HG02970 (cell line): ENCODE data around the gene AK4.
"Not testable (repeated sequence)": the region's sequence is repeated elsewhere in the genome, so short reads cannot be mapped to it uniquely, and the experiment has no call there.

Experiments used
- ATAC-seq: cut with Tn5 transposase; IDR thresholded peaks from one replicate; pipeline ENCODE4 v1.9.1; 2021; ENCODE audit warnings: mild to moderate bottlenecking, moderate library complexity, moderate number of reproducible peaks; ENCODE audit not compliant: unreplicated experiment, low FRiP score

Gene AK4

DNA sequence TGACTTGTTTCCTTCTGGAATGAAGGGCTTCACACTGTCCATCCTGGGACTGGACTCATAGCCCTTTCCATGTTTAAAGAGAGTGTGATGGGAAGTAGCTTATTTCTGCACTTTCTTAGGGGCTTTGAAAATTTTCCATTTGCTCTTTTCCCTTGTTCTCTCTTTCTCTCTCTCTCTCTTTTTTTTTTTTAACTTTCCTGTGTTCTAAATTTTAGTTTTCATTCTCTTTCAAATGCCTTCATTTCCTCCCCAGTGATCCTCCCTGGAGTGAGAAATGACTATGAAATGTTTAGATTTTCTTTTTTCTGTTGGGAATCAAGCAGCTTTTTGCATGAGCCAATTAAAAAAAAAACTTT lies 2.1 kb downstream of the AK4 start:
- no peak for ATAC-seq

DNA sequence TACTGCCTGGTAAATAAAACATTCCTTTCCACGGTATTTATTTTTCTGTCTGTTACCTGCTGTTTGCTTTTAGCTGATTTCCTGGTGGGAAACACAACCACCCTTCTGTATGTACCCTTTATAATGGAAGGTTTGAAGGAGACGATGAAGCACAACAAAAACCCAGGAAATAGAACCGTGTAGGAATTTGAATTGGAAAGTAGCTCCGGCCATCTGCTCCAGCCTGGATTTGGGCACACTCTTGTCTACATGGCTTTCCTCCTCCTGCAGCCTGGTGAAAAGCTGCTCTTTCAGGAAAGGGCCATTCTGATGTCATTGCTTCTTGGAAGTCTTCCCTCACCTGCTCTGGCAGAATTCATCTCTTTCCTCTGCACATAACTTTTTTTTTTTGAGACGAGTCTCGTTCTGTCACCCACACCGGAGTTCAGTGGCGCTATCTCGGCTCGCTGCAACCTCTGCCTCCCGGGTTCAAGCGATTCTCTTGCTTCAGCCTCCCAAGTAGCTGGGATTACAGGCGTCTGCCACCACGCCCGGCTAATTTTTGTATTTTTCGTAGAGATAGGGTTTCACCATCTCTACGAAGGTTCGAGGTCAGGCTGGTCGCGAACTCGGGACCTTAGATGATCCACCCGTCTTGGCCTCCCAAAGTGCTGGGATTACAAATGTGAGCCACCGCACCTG lies 2.7 kb downstream of the AK4 start:
- no peak for ATAC-seq

DNA sequence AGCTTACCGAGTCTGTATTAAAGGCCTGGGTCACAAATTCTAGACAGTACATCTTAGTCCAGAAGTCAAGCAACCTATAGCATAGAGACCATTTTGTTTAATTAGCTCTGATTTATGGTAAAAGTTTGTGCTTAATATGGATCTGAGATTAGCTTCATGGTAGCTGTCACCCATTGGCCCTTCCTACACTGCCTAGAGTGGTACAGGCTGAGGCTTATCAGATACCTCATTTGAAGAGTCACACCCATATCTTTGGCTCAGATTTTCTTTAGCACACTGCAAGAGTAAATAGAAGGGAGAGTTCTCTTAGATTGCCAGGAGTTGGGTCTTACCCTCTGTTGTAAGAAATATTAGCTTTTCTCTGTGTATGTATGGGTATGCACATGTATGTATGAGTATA lies 3.6 kb downstream of the AK4 start:
- no peak for ATAC-seq

DNA sequence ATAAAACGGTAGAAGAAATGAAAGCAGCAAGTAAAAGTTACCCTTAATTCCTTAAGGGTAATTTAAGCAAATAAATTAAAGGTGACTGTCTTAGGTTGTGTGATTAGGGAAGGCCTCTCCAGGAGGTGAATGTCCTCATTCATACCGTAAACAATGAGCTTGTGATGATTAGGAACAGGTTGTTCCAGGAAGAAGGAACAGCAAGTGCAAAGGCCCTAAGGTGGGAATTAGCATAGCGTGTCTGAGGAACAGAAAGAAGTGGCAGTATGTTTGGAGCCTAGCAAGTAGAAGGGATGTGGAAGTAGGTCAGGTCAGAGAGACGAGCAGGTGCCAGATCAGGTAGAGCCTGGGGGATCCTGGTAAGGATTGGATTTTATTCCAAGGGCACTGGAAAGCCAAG lies 5.6 kb downstream of the AK4 start:
- ATAC-seq, result no peak

DNA sequence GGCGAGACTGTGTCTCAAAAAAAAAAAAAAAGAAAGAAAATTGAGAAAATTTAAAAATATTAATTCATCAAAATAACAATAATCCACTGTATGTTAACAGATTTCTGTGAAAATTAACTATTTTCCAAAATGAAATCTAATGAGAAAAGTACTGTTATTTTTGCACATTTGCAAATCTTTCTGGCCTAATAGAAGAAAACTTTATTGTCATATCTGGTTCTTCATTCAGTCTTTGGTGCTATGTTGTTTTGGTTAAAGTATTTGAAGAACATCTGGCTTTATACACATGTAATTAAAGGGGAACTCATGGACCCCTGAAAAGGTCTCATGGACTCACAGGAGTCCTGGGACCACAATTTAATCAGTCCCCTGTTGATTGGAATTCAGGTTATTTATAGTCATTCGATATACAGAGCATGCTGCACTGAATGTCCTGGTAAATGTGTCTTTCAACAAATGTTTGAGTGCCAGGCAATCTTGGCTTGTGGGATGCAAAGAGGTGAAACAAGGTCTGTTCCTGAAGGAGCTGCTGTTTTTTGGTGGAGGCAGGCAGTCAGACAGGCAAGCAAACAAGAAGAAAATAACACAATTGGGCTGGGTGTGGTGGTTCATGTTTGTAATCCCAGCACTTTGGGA lies 9.0 kb downstream of the AK4 start:
- no peak for ATAC-seq

DNA sequence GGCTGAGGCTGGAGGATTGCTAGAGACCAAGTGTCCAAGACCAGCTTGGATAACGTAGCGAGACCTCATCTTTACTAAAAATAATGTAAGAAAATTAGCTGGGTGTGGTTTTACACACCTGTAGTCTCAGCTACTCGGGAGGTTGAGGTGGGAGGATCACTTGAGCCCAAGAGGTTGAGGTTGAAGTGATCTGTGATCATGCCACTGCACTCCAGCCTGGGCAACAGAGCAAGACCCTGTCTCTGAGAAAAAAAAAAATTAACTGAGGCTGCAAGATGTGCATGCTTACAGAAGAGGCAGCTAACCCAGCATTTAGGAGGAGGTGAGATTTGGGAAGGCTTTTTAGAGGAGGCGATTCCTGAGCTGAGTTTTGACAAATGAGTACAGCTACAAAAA lies 9.5 kb downstream of the AK4 start:
- no peak for ATAC-seq

DNA sequence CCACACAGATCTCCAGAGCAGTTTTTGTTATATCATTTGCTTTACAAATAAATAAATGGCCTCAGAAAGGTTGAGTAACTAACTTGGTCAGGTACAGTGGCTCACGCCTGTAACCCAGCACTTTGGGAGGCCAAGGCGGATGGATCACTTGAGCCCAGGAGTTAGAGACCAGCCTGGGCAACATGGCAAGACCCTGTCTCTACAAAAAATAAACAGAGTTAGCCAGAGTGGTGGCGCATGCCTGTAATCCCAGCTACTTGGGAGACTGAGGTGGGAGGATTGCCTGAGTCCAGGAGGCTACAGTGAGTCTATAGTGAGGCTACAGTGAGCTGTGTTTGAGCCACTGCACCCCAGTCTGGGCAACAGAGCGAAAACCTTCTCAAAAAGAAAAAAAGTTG lies 11.3 kb downstream of the AK4 start:
- ATAC-seq, result not testable (repeated sequence)

DNA sequence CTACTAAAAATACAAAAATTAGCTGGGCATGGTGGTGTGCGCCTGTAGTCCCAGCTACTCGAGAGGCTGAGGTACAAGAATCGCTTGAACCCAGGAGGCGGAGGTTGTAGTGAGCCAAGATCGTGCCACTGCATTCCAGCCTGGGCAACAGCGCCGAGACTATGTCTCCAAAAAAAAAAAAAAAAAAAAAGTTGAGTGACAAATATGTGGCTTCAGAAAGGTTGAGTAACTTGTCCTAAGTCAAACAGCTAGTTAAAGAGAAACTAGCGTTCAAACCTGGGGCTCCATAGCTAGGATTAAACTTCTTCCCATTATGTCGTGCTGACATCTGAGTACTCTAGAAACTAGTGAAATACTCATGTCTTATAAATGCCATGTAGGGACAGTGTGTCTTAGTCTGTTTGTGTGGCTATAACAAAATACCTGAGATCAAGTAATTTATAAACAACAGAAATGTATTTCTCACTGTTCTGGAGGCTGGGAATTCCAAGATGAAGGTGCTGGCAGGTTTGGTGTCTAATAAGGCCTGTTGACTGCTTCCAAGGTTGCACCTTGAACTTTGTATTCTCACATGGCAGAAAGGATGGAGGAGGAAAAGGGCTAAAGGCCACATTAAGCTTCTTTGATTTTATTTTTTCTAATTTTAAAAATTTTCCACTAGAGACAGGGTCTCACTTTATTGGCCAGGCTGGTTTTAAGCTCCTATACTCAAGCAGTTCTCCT lies 12.0 kb downstream of the AK4 start:
- no peak for ATAC-seq

DNA sequence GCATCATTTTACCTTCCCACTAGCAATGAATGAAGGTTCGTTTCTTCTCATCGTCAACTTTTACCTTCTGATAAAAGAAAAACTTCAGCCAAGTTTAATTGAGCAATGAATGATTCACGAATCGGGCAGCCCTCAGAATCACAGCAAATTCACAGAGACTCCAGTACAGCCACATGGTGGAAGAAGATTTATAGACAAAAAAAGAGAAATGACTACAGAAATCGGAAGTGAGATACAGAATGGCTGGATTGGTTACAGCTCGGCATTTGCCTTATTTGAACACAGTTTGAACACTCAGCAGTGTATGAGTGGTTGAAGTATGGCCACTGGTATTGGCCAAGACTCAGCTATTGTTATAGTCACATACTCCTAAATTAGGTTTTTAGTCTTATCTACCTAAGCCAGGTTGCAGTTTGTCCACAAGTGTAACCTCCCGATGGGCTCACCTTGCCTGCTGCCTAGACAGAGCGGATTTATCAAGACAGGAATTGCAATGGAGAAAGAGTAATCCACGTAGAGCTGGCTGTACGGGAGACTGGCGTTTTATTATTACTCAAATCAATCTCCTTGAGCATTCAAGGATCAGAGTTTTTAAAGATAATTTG lies 15.3 kb downstream of the AK4 start:
- ATAC-seq, result no peak

DNA sequence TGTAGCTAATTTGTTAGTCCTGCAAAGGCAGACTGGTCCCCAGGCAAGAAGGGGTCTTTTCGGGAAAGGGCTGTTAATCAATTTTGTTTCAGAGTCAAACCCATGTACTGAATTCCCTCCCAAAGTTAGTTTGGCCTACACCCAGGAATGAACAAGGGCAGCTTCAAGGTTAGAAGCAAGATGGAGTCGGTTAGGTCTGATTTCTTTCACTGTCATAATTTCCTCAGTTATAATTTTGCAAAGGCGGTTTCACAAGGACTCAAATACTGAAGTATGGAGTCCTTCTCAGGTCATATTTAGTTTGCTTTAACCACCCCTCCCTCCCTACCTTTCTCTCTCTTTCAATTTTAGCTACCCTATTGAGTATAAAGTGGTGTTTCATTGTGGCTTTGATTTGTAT lies 16.1 kb downstream of the AK4 start:
- ATAC-seq, result not testable (repeated sequence)

DNA sequence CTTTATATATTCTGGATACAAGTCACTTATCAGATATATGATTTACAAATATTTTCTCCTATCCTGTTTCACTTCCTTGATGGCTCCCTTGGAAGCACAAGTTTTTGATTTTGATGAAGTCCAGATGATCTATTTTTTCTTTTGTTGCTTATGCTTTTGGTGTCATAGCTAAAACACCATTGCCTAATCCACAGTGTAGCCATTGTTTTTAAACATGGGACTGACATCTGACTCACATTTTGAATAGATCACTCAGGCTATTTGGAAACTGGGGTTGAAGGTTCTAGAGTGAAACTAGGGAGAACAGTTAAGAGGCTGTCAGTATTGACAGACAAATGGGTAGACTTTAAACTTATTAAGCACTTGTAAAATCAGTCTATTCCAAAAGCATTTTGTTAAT lies 16.6 kb downstream of the AK4 start:
- no peak for ATAC-seq

DNA sequence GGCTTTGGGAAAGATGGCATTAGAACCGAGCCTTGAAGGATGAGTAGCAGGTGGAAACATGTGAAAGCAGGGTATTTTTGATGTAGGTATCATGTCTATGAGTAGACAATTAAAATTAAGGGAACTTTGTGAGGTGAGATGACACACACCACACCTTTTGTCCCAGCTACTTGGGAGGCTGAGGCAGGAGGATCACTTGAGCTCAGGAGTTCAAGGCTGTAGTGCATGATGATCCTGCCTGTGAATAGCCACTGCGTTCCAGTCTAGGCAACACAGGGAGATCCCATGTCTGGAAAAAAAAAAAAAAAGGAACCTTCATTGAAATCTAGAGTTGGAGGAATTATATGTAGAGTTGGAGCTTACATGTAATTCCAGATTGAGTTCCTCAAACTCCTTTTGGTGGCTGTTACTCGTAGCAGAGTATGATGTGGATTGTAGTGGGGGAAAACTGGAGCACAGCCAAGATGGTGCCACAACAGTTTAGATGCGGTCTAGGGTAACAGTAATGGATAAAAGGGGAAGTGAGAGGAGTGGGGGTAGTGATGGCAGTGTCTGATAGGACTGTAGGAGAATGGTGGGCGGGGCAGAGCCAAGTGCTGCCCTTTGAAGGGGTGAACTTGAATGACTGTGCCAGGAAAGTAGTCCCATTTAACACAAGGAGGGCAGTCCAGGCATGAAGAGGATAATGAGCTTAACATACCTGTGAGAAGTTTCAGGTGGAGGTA lies 17.4 kb downstream of the AK4 start:
- ATAC-seq, result no peak

DNA sequence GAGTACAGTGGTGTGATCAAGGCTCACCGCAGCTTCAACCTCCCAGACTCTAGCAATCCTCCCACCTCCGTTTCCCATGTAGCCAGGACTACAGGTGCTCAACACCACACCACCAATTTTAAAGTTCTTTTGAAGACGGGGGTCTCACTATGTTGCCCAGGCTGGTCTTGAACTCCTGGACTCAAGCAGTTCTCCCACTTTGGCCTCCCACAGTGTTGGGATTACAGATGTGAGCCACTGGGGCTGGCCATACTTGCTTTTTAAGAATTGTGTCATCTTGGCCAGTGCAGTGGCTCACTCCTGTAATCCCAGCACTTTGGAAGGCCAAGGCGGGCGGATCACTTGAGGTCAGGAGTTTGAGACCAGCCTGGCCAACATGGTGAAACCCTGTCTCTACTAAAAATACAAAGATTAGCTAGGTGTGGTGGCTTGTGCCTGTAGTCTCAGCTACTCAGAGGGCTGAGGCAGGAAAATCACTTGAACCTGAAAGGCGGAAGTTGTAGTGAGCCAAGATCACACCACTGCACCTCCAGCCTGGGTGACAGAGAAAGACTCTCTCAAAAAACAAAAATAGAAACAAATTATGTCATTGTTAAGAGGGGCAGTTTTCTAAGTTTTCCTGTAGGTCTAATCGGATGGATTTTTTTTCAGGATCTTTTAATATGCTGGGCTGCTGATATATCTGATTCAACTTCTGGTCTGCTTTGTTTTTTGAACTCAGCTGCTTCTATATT lies 18.7 kb downstream of the AK4 start:
- no peak for ATAC-seq

DNA sequence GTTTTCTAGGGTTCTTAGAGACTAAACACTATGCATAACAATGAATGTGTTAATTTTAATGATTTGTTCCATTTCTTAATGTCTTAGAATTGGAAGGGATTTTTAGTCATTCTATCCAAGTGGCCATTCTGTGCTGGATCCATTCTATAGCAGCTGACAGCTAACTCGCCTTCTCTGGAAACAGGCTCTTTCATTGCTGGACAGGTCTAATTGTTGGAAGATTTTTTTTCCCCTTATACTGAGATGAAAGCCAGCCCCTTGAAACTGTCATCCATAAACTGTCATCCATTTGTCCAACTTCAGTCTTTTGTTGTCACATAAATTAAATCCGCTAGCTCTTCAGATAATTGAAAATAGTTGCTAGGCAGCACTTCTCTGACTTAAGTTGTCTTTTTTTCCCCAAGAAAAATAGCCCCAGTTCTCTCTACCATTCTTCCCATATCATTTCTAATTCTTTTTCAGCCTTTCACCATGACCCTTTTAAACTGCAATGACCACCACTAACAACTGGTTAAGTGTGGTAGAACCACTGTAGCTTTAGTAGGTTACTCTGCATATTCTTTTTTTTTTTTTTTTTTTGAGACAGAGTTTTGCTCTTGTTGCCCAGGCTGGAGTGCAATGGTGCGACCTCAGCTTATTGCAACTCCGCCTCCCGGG lies 19.7 kb downstream of the AK4 start:
- no peak for ATAC-seq

DNA sequence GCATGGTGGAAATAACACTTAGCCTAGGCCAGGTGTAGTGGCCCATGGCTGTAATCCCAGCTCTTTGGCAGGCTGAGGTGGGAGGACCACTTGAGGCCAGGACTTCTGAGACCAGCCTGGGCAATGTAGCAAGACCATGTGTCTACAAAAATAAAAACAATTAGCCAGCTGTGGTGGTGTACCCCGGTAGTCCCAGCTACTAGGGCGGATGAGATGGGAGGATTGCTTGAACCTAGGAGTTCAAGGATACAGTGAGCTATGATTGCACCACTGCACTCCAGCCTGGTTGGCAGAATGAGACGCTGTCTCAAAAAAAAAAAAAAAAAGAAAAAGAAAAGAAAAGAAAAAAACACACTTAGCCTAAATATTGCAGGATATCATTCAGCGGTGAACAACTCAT lies 20.9 kb downstream of the AK4 start:
- ATAC-seq, result no peak

DNA sequence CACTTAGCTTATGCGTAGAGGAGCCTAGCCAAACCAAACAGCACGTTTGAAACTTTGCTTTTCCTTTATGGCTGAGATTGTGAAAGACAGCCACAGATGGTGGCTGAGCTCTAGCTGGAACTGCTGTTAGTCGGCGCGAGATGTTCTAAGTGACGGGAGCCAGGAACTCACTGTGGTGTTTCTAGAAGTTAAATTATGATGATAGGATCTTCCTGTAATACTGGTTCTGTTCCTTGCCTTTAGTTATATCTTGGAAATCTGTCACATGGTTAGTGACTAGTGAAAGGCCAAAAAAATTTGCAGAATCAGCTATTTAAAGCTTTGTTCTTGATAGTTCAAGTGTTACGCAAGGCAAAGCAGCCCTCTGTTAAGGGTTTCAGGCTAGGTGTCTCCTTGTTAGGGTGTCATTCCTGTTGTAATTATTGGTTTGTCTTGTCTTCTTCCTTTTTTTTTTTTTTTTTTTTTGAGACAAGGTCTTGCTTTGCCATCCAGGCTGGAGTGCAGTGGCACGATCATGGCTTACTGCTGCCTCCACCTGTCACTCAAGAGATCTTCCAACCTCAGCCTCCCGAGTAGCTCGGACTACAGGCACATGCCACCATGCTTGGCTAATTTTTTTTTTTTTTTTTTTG lies 22.6 kb downstream of the AK4 start:
- ATAC-seq, result no peak

DNA sequence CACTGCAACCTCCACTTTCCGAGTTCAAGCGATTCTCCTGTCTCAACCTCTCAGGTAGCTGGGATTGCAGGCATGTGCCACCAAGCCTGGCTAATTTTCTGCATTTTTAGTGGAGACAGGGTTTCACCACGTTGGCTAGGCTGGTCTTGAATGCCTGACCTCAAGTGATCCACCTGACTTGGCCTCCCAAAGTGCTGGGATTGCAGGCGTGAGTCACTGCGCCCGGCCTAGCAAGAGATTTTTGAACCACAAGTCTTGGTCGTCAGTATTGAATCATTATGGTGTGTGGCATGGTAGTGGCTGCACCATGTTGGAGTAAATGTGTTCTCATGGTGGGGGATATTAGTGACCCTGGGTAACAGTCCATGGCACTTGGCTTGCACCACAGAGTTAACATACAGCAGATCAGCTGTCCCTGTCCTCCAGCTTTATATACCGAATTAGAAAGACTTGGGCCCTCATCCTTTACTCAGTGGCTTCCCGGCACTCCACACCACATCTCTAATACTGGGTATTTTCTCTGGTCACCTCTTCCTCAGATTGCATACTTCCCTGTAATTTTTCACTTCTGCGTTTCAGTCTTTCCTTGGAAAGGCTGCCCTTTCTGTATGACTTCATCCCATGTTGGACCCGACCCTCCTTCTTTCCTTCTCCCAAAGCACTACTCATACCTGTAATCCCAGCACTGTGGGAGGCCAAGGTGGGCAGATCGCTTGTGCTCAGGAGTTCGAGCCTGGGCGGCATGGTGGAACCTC lies 25.1 kb downstream of the AK4 start:
- no peak for ATAC-seq

DNA sequence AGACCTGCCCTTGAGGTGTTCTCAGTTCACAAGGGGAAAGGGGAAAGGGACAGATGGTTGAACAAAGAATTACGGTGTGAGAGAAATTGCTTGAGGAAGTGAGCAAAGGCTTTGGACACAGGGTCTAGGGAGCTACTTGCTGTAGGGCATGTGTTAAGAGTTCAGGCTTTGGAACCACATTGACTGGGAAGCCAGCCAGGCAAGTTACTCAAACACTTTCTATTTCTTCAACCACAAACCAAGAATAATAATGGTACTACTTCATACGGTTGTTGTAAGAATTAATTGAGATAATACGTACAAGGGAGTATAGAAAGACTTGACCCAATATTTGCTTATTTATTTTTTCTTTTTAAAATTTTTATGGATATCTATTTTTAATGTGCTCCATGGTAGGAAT lies 26.6 kb downstream of the AK4 start:
- ATAC-seq, result no peak
